T-cell (primary cell): ENCODE results near the gene ZNF500. TPM values are rescaled to one million over a fixed set of nuclear protein-coding genes. Genes with fewer than 3 reads are reported as not detected.

Source experiments
- ATAC-seq, 4 experiments: fragments of 200-7000 bp in 3 of 4; fragments of 150-1000 bp in 1 of 4; cut with Tn5 transposase; replicated peaks in 1 of 4; 1 replicate in 3 of 4; 2 replicates in 1 of 4; pipeline ENCODE4 v1.10.0; 2021; ENCODE audit warnings: moderate library complexity in 3 of 4, mild to moderate bottlenecking in 2 of 4, moderate number of reproducible peaks in 1 of 4
- CTCF ChIA-PET, 2 donors: fragments of 300-600 bp; sonication (Branson Sonifier 250); formaldehyde crosslinking; loops; one replicate each; lab custom pipeline; 2022; ENCODE audit warnings: antibody characterized with exemption in 2 of 2; lab: Charles Lee
- POLR2A ChIA-PET, 2 donors: fragments of 300-600 bp; sonication (Branson Sonifier 250); formaldehyde crosslinking; loops; one replicate each; lab custom pipeline; 2022; ENCODE audit warnings: antibody characterized with exemption in 2 of 2; lab: Charles Lee
- DNase-seq, 35 experiments: peaks; one replicate each; pipeline versions ENCODE4 v3.0.0 to v3.0.0-alpha.2; 2013 to 2023
- H3K27ac ChIP-seq: one replicate; pipeline ENCODE4 v1.5.1; 2013; ENCODE audit warnings: low read length
- H3K27me3 ChIP-seq, 2 experiments: replicated peaks in 1 of 2; 1 replicate in 1 of 2; 2 replicates in 1 of 2; pipeline versions ENCODE4 v1.6.1 to v1.7.0; 2013; ENCODE audit warnings: low read length in 1 of 2, mixed read lengths in 1 of 2; ENCODE audit not compliant: control insufficient read depth in 2 of 2, insufficient read depth in 2 of 2; ENCODE audit errors: extremely low read depth in 1 of 2
- H3K36me3 ChIP-seq, 2 donors: 1 replicate in 1 of 2; 2 replicates in 1 of 2; pipeline versions ENCODE4 v1.6.1 to v1.7.0; 2013; ENCODE audit warnings: low read length in 1 of 2; ENCODE audit not compliant: control insufficient read depth in 2 of 2, insufficient read depth in 1 of 2; ENCODE audit errors: extremely low read depth in 1 of 2
- H3K4me1 ChIP-seq, 2 experiments: 1 replicate in 1 of 2; 2 replicates in 1 of 2; pipeline versions ENCODE4 v1.6.1 to v1.7.0; 2013; ENCODE audit warnings: low read length in 2 of 2, mixed read lengths in 1 of 2; ENCODE audit not compliant: insufficient read depth in 2 of 2, control insufficient read depth in 1 of 2; ENCODE audit errors: extremely low read depth in 1 of 2
- H3K4me3 ChIP-seq, 2 donors: 1 replicate in 1 of 2; 2 replicates in 1 of 2; pipeline versions ENCODE4 v1.5.1 to v1.7.0; 2013; ENCODE audit warnings: mild to moderate bottlenecking in 2 of 2, low read length in 1 of 2, moderate library complexity in 1 of 2; ENCODE audit not compliant: control insufficient read depth in 1 of 2; ENCODE audit errors: extremely low read depth in 1 of 2
- H3K9me3 ChIP-seq: 2 replicates; pipeline ENCODE4 v1.7.0; 2013
- H3K27ac Mint-ChIP-seq, 2 donors: one replicate each; pipeline ENCODE4 v1.8.0; 2020 to 2021; ENCODE audit warnings: mild to moderate bottlenecking in 2 of 2, mixed read lengths in 2 of 2
- H3K27me3 Mint-ChIP-seq, 2 donors: one replicate each; pipeline ENCODE4 v1.8.0; 2021 to 2022; ENCODE audit warnings: mixed read lengths in 2 of 2
- H3K36me3 Mint-ChIP-seq: one replicate; pipeline ENCODE4 v1.8.0; 2021; ENCODE audit warnings: mixed read lengths
- H3K4me1 Mint-ChIP-seq, 3 donors: one replicate each; pipeline ENCODE4 v1.8.0; 2020 to 2022; ENCODE audit warnings: mixed read lengths in 3 of 3, mild to moderate bottlenecking in 1 of 3
- H3K4me3 Mint-ChIP-seq, 3 donors: one replicate each; pipeline ENCODE4 v1.8.0; 2020 to 2022; ENCODE audit warnings: mild to moderate bottlenecking in 3 of 3, mixed read lengths in 3 of 3, moderate library complexity in 3 of 3
- H3K9me3 Mint-ChIP-seq, 3 donors: one replicate each; pipeline ENCODE4 v1.8.0; 2020 to 2022; ENCODE audit warnings: mixed read lengths in 3 of 3
- WGBS: methylation state at CpG from one replicate; pipeline ENCODE4 v1.1.5; 2013; ENCODE audit warnings: missing lambda C conversion rate; ENCODE audit not compliant: insufficient coverage; 5-methylcytosine and 5-hydroxymethylcytosine counted together
- total RNA-seq, 35 experiments: library from RNA in 6 of 35; stranded (reverse) in 6 of 35; fragments of 120-200 nt in 1 of 35; gene quantifications; one replicate each; pipeline versions ENCODE4 v1.2.1 to v1.2.4 and lab custom pipeline; 2013 to 2026

Gene ZNF500
- total RNA-seq = 10 to 100 TPM; 19.7 to 36.6 (median 32.4) TPM
- 19.6 TPM for total RNA-seq (2013)
- total RNA-seq (lab: John Stamatoyannopoulos, UW) = 6.8 to 48.6 (median 16.1) reads per million in 29 experiments

GRCh38 chr16:4766875-4767628 is at the start of gene ZNF500:
ZNF500 (minus strand) TSS chr16:4767162; CDS start chr16:4765978, 1,184 bp downstream.
- Mint-ChIP-seq H3K36me3 (peaks cover 5% of the 10 kb centered on the region), H3K27me3 (no peaks in the 10 kb centered on the region), H3K9me3 (no peaks in the 10 kb centered on the region), H3K4me1 (peaks cover 32 to 46% (median 36%) of the 10 kb centered on the region in 3 donors), H3K27ac (peak within 1 kb of the TSS; percentile 91 to 95), H3K4me3 (peak within 1 kb of the TSS; percentile 86 to 93 (median 88))
- peak; percentile 94 to 95 (median 94) for ATAC-seq
- ChIA-PET POLR2A (no interaction called here), CTCF (interaction anchor here in 1 of 2 donors (1.8 kb wide), 1 partner anchor 36 kb away, joined by 5 read pairs; the partner anchor contains the start of gene ROGDI)
- WGBS = under 1% methylated on average over 70 of the region's 72 CpGs
- H3K27ac ChIP-seq = peak within 1 kb of the TSS; percentile 55
- no peaks in the 10 kb centered on the region for H3K27me3 ChIP-seq
- peak; percentile 87 to 99 (median 92) for DNase-seq
- H3K9me3 ChIP-seq = no peaks in the 10 kb centered on the region
- peaks cover 0 to 21% of the 10 kb centered on the region in 2 donors for H3K36me3 ChIP-seq
- H3K4me3 ChIP-seq = peak within 1 kb of the TSS; percentile 77 to 86
- peaks cover 8 to 46% of the 10 kb centered on the region in 2 experiments for H3K4me1 ChIP-seq

GRCh38 chr16:4814542-4815173 is 47.7 kb upstream of the ZNF500 start:
- no peak overlapping the region for H3K27ac Mint-ChIP-seq
- peaks cover 46% of the 10 kb centered on the region for H3K36me3 Mint-ChIP-seq
- no peak overlapping the region for H3K4me3 ChIP-seq
- CTCF ChIA-PET = no interaction called here
- POLR2A ChIA-PET = interaction anchor here in 1 of 2 donors (0.7 kb wide), 1 partner anchor 13 kb away, joined by 3 read pairs; no protein-coding TSS in a partner anchor
- H3K27me3 ChIP-seq = no peaks in the 10 kb centered on the region
- DNase-seq = no peak
- no peaks in the 10 kb centered on the region for H3K27me3 Mint-ChIP-seq
- H3K4me1 Mint-ChIP-seq = no peaks in the 10 kb centered on the region
- H3K36me3 ChIP-seq = peaks cover 13 to 59% of the 10 kb centered on the region in 2 donors
- no peaks in the 10 kb centered on the region for H3K4me1 ChIP-seq
- no peak overlapping the region for H3K4me3 Mint-ChIP-seq
- H3K9me3 Mint-ChIP-seq = no peaks in the 10 kb centered on the region
- no peak for ATAC-seq
- no peaks in the 10 kb centered on the region for H3K9me3 ChIP-seq
- no peak overlapping the region for H3K27ac ChIP-seq
- WGBS = 97% methylated on average over 15 of the region's 16 CpGs

GRCh38 chr16:4814046-4814445 is 47.1 kb upstream of the ZNF500 start:
- H3K27me3 Mint-ChIP-seq = no peaks in the 10 kb centered on the region
- H3K36me3 Mint-ChIP-seq = peaks cover 43% of the 10 kb centered on the region
- H3K9me3 ChIP-seq = no peaks in the 10 kb centered on the region
- H3K27me3 ChIP-seq = no peaks in the 10 kb centered on the region
- ChIA-PET POLR2A (interaction anchor here in 1 of 2 donors (0.7 kb wide), 1 partner anchor 13 kb away, joined by 3 read pairs; no protein-coding TSS in a partner anchor), CTCF (no interaction called here)
- no peaks in the 10 kb centered on the region for H3K9me3 Mint-ChIP-seq
- ATAC-seq (no peak), DNase-seq (no peak)
- no peaks in the 10 kb centered on the region for H3K4me1 Mint-ChIP-seq
- no peak overlapping the region for H3K27ac ChIP-seq
- H3K4me1 ChIP-seq = no peaks in the 10 kb centered on the region
- H3K4me3 Mint-ChIP-seq = no peak overlapping the region
- no peak overlapping the region for H3K27ac Mint-ChIP-seq
- H3K4me3 ChIP-seq = no peak overlapping the region
- H3K36me3 ChIP-seq = peaks cover 13 to 56% of the 10 kb centered on the region in 2 donors

GRCh38 chr16:4813251-4814003 is 46.5 kb upstream of the ZNF500 start:
- no peaks in the 10 kb centered on the region for H3K27me3 ChIP-seq
- H3K36me3 ChIP-seq = peaks cover 9 to 54% of the 10 kb centered on the region in 2 donors
- Mint-ChIP-seq H3K9me3 (no peaks in the 10 kb centered on the region), H3K27me3 (no peaks in the 10 kb centered on the region), H3K27ac (no peak overlapping the region), H3K36me3 (peaks cover 38% of the 10 kb centered on the region), H3K4me1 (no peaks in the 10 kb centered on the region), H3K4me3 (no peak overlapping the region)
- H3K4me3 ChIP-seq = no peak overlapping the region
- POLR2A ChIA-PET = interaction anchor here in 1 of 2 donors (0.7 kb wide), 1 partner anchor 14 kb away, joined by 3 read pairs; no protein-coding TSS in a partner anchor
- CTCF ChIA-PET = no interaction called here
- H3K9me3 ChIP-seq = no peaks in the 10 kb centered on the region
- no peaks in the 10 kb centered on the region for H3K4me1 ChIP-seq
- DNase-seq (no peak), ATAC-seq (no peak)
- no peak overlapping the region for H3K27ac ChIP-seq
- 98% methylated on average over 13 of the region's 16 CpGs for WGBS

- H3K4me3 ChIP-seq = no peak overlapping the region
- peaks cover 37% of the 10 kb centered on the region for H3K36me3 Mint-ChIP-seq
- no peaks in the 10 kb centered on the region for H3K9me3 Mint-ChIP-seq
- H3K9me3 ChIP-seq = no peaks in the 10 kb centered on the region
- ChIA-PET POLR2A (no interaction called here), CTCF (no interaction called here)
- no peaks in the 10 kb centered on the region for H3K27me3 Mint-ChIP-seq
- H3K36me3 ChIP-seq = peaks cover 7 to 50% of the 10 kb centered on the region in 2 donors
- DNase-seq = no peak
- 84% methylated on average over 3 of the region's 9 CpGs for WGBS
- no peaks in the 10 kb centered on the region for H3K27me3 ChIP-seq
- H3K27ac ChIP-seq = no peak overlapping the region
- H3K4me1 ChIP-seq = no peaks in the 10 kb centered on the region
- H3K4me3 Mint-ChIP-seq = no peak overlapping the region
- H3K27ac Mint-ChIP-seq = peak overlapping the region; percentile 31
- H3K4me1 Mint-ChIP-seq = no peaks in the 10 kb centered on the region
- ATAC-seq = no peak
Observed at GRCh38 chr16:4811773-4812172, 44.8 kb upstream of the ZNF500 start.

GRCh38 chr16:4811242-4811641 is 44.3 kb upstream of the ZNF500 start:
- Histone ChIP-seq H3K9me3 (no peaks in the 10 kb centered on the region), H3K27me3 (no peaks in the 10 kb centered on the region), H3K4me1 (no peaks in the 10 kb centered on the region), H3K36me3 (peaks cover 7 to 53% of the 10 kb centered on the region in 2 donors), H3K4me3 (no peak overlapping the region), H3K27ac (no peak overlapping the region)
- Mint-ChIP-seq H3K9me3 (no peaks in the 10 kb centered on the region), H3K27me3 (no peaks in the 10 kb centered on the region), H3K4me3 (no peak overlapping the region), H3K27ac (peak overlapping the region in 1 of 2 donors; percentile 17), H3K4me1 (no peaks in the 10 kb centered on the region), H3K36me3 (peaks cover 34% of the 10 kb centered on the region)
- POLR2A ChIA-PET = interaction anchor here (0.7 kb wide), 2 partner anchors 35 to 146 kb away, joined by 10 to 14 read pairs; no protein-coding TSS in a partner anchor
- DNase-seq = no peak
- WGBS = 94% methylated on average over 3 of the region's 3 CpGs
- CTCF ChIA-PET = no interaction called here
- ATAC-seq = no peak
